GM21786 (cell line): ENCODE data around the gene CBX2.

Experiments
- ATAC-seq: cut with Tn5 transposase; IDR thresholded peaks from one replicate; pipeline ENCODE4 v1.9.1; 2021; ENCODE audit not compliant: unreplicated experiment

The CBX2 gene

GRCh38 chr17:79799174-79799537 is 21.2 kb downstream of the CBX2 start:
- ATAC-seq = no peak

GRCh38 chr17:79799538-79800324 is 21.8 kb downstream of the CBX2 start:
- no peak for ATAC-seq

GRCh38 chr17:79800325-79801155 is 22.6 kb downstream of the CBX2 start:
- ATAC-seq = no peak

GRCh38 chr17:79801156-79802038 is 23.4 kb downstream of the CBX2 start:
- no peak for ATAC-seq

- no peak for ATAC-seq
Observed at GRCh38 chr17:79802039-79802735, 24.2 kb downstream of the CBX2 start.

- no peak for ATAC-seq
Observed at GRCh38 chr17:79802736-79803420, 24.9 kb downstream of the CBX2 start.

GRCh38 chr17:79803421-79803996 is 25.6 kb downstream of the CBX2 start:
- ATAC-seq = no peak

- ATAC-seq = peak; percentile 75
Observed at GRCh38 chr17:79803997-79804855, 26.3 kb downstream of the CBX2 start.

GRCh38 chr17:79804856-79805696 is 27.1 kb downstream of the CBX2 start:
- ATAC-seq = no peak

- ATAC-seq = no peak
Observed at GRCh38 chr17:79806446-79806760, 28.5 kb downstream of the CBX2 start.

- ATAC-seq = no peak
Observed at GRCh38 chr17:79806863-79807720, 29.1 kb downstream of the CBX2 start.

GRCh38 chr17:79808763-79809529 is 31.0 kb downstream of the CBX2 start:
- ATAC-seq = no peak

GRCh38 chr17:79809530-79810129 is 31.7 kb downstream of the CBX2 start:
- no peak for ATAC-seq

GRCh38 chr17:79810130-79811010 is 32.4 kb downstream of the CBX2 start:
- peak; percentile 63 for ATAC-seq
